Measurements from ENCODE around the gene BMAL1.

BMAL1 gene

GRCh38 chr11:13283636-13284035 lies 6.0 kb downstream of the BMAL1 start:
- H3K27me3 ChIP-seq (ENCODE audit: insufficient read depth, low read length, poor library complexity): no peaks in the 10 kb centered on the region
- H2AFZ ChIP-seq (ENCODE audit: low read depth, low read length): no peak overlapping the region
- H3K27ac ChIP-seq (ENCODE audit: low read length): no peak overlapping the region
- no peak overlapping the region for H3K4me3 ChIP-seq (ENCODE audit: low read depth in 1 of 2, low read length in 2 of 2)
- no peaks in the 10 kb centered on the region for H3K36me3 ChIP-seq (ENCODE audit: insufficient read depth, low read length)
- no peak overlapping the region for H3K4me2 ChIP-seq (ENCODE audit: insufficient read depth, low read length)
- H3K4me1 ChIP-seq (ENCODE audit: insufficient read depth, low read length): peaks cover 19% of the 10 kb centered on the region
- H3K9me3 ChIP-seq (ENCODE audit: insufficient read depth, low read length, severe bottlenecking): no peaks in the 10 kb centered on the region
- peaks cover 68% of the 10 kb centered on the region for H3K79me2 ChIP-seq (ENCODE audit: insufficient read depth, low read length)
- DNase-seq (no peak), ATAC-seq (ENCODE audit: insufficient read depth, low read depth) (peak; percentile 42; the same call in 2 of the 3 replicates)
- TF ChIP-seq EZH2 (IDR thresholded peaks at IDR 0.05; ENCODE audit: borderline replicate concordance, low read depth, low read length, severe bottlenecking) (no peak), CTCF (IDR thresholded peaks at IDR 0.05; ENCODE audit: borderline replicate concordance, extremely low read depth, low read length, poor library complexity, severe bottlenecking) (no peak)
- H4K20me1 ChIP-seq (ENCODE audit: insufficient read depth, low read length): peaks cover 77% of the 10 kb centered on the region
- H3K9ac ChIP-seq (ENCODE audit: low read depth, low read length): no peak overlapping the region

- H3K27ac ChIP-seq (ENCODE audit: low read length): no peak overlapping the region
- H3K36me3 ChIP-seq (ENCODE audit: insufficient read depth, low read length): no peaks in the 10 kb centered on the region
- no peaks in the 10 kb centered on the region for H3K9me3 ChIP-seq (ENCODE audit: insufficient read depth, low read length, severe bottlenecking)
- no peak for ATAC-seq (ENCODE audit: insufficient read depth, low read depth)
- H3K27me3 ChIP-seq (ENCODE audit: insufficient read depth, low read length, poor library complexity): no peaks in the 10 kb centered on the region
- peaks cover 61% of the 10 kb centered on the region for H3K79me2 ChIP-seq (ENCODE audit: insufficient read depth, low read length)
- DNase-seq: no peak
- H3K4me2 ChIP-seq (ENCODE audit: insufficient read depth, low read length): no peak overlapping the region
- no peak overlapping the region for H2AFZ ChIP-seq (ENCODE audit: low read depth, low read length)
- H3K4me1 ChIP-seq (ENCODE audit: insufficient read depth, low read length): peaks cover 5% of the 10 kb centered on the region; the same call in 1 of the 2 replicates
- no peak for TF ChIP-seq EZH2 (IDR thresholded peaks at IDR 0.05; ENCODE audit: borderline replicate concordance, low read depth, low read length, severe bottlenecking)
- TF ChIP-seq CTCF (IDR thresholded peaks at IDR 0.05; ENCODE audit: borderline replicate concordance, extremely low read depth, low read length, poor library complexity, severe bottlenecking): no peak
- H4K20me1 ChIP-seq (ENCODE audit: insufficient read depth, low read length): peaks cover 76% of the 10 kb centered on the region
- H3K9ac ChIP-seq (ENCODE audit: low read depth, low read length): no peak overlapping the region
- H3K4me3 ChIP-seq (ENCODE audit: low read depth in 1 of 2, low read length in 2 of 2): no peak overlapping the region
Measured at GRCh38 chr11:13284776-13285588, 7.4 kb downstream of the BMAL1 start.

- Histone ChIP-seq H3K4me1 (ENCODE audit: insufficient read depth, low read length) (no peaks in the 10 kb centered on the region), H3K4me3 (ENCODE audit: low read depth in 1 of 2, low read length in 2 of 2) (no peak overlapping the region), H4K20me1 (ENCODE audit: insufficient read depth, low read length) (peaks cover 79% of the 10 kb centered on the region), H2AFZ (ENCODE audit: low read depth, low read length) (no peak overlapping the region), H3K27ac (ENCODE audit: low read length) (no peak overlapping the region), H3K4me2 (ENCODE audit: insufficient read depth, low read length) (no peak overlapping the region), H3K36me3 (ENCODE audit: insufficient read depth, low read length) (no peaks in the 10 kb centered on the region), H3K9ac (ENCODE audit: low read depth, low read length) (no peak overlapping the region), H3K27me3 (ENCODE audit: insufficient read depth, low read length, poor library complexity) (no peaks in the 10 kb centered on the region), H3K9me3 (ENCODE audit: insufficient read depth, low read length, severe bottlenecking) (no peaks in the 10 kb centered on the region), H3K79me2 (ENCODE audit: insufficient read depth, low read length) (peaks cover 62% of the 10 kb centered on the region)
- no peak for DNase-seq
- no peak for ATAC-seq (ENCODE audit: insufficient read depth, low read depth)
- TF ChIP-seq EZH2 (IDR thresholded peaks at IDR 0.05; ENCODE audit: borderline replicate concordance, low read depth, low read length, severe bottlenecking): no peak
- no peak for TF ChIP-seq CTCF (IDR thresholded peaks at IDR 0.05; ENCODE audit: borderline replicate concordance, extremely low read depth, low read length, poor library complexity, severe bottlenecking)
Measured at GRCh38 chr11:13286279-13286821, 8.8 kb downstream of the BMAL1 start.

All from DND-41 (cell line).